GM19099 (cell line): ENCODE data around the gene TMED6.

ENCODE experiments used
- POLR2A ChIP-seq: IDR thresholded peaks from 3 replicates; pipeline ENCODE4 v1.6.1; 2011; ENCODE audit warnings: low read depth; ENCODE audit not compliant: insufficient read length; ENCODE audit errors: extremely low read depth

TMED6 gene

GRCh38 chr16:69330286-69331109 lies 21.1 kb downstream of the TMED6 start, which contains the start of gene PDF:
Gene PDF (minus strand): TSS chr16:69330588. CDS start chr16:69330570, 18 bp downstream.
- peak; percentile 85 for TF ChIP-seq POLR2A

DNA sequence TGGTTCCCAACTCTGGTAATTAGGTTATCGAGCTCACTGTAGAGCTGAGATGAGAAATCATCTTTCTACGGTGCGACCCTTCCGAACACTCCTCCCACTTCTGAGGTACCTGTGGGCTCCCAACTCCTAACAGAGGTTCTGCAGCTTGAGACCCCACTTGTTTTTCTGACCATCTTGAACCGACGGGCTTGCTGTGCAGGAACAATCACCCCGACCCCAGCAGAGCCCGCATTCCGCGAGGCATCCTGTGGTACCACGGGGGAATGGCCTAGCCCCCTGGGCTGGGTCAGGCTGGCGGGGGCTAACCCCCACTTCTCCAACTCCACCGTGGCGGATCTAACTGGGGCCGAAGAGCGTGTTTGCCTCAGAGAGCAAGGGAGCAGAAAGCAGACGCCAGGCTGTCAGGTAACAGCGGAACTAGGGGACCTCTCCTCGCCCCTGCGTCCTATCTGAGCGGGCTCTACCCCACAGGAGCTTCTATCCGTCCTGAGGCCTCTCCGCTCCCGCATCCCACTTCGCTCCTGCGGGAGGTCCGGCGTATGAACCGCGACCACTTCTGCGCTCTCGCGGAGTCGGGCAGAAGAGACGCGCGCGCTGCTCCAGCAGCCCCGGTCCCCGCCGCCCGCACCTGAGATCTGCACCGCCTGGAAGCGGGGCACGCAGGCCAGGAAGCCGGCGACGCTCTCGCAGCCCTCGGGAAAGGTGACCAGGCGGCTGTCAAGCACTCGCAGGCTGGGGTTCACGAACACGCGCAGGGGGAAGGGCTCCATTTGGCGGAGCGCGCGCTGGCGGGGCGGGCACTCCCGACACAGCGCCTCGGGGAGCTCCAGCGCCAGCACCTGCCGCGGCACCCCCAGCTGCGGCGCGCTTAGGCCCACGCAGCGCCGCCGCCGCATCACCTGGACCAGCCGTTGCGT lies 22.0 kb downstream of the TMED6 start:
- no peak for TF ChIP-seq POLR2A

- TF ChIP-seq POLR2A, result no peak
Observed at GRCh38 chr16:69328854-69329316, 22.7 kb downstream of the TMED6 start.

DNA sequence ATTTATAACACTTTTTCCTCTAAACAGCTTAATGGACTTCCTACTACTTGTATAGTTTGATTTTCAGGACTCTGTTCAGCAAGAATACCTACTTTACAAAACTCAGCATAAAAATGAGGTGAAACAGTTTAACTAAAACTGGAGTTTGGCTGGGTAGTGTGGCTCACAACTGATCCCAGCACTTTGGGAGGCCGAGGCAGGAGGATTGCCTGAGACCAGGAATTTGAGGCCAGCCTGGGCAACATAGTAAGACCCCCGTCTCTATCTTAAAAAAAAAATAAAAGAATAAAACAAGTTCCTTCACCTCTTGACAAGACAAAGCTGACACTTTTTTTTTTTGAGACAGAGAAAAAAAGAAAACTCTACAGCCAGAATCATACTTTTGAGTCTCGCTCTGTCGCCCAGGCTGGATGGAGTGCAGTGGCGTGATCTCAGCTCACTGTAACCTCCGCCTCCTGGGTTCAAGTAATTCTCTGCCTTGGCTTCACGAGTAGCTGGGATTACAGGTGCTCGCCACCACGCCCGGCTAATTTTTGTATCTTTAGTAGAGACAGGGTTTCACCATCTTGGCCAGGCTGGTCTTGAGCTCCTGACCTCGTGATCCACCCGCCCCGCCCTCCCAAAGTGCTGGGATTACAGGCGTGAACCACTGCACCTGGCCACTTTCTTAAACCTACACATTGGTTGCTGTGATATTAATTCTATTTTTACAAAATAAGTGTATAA lies 23.8 kb downstream of the TMED6 start:
- TF ChIP-seq POLR2A, result no peak

DNA sequence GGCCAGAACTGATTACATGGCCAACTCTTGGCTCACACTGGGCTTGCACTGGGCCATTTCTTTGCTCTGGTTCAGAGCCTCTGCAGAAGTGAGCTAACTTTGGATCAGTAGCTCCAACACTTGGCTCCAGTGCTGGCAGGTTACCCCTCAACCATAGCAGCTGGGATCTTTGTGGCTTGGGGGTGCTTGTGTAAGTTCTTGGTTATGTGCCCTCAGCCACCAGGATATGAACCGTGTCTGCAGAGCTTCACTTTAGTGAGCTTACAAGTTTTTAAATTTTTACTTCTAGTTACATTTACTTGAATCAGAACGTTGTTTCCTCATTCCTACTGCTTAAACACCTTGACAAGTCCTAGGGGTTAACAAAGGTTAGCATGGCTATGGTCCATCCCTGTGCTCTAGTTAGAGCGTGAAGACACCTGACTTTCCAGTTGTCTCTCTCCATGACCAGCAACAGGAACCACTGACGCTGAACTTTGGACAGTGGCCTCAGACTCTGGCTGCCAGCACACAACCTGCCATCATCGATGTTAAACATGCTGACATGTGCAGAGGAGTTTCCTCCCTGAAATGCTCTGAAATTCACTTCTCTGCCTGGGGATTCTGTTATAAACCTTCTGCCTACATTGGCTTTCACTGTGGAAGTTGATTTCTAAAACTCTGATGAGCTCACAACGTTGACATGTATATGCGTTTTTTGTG lies 25.3 kb downstream of the TMED6 start:
- TF ChIP-seq POLR2A, result peak; percentile 25

GRCh38 chr16:69325784-69326171 lies 25.8 kb downstream of the TMED6 start:
- no peak for TF ChIP-seq POLR2A

- TF ChIP-seq POLR2A, result no peak
Observed at GRCh38 chr16:69324585-69325253, 26.9 kb downstream of the TMED6 start.

DNA sequence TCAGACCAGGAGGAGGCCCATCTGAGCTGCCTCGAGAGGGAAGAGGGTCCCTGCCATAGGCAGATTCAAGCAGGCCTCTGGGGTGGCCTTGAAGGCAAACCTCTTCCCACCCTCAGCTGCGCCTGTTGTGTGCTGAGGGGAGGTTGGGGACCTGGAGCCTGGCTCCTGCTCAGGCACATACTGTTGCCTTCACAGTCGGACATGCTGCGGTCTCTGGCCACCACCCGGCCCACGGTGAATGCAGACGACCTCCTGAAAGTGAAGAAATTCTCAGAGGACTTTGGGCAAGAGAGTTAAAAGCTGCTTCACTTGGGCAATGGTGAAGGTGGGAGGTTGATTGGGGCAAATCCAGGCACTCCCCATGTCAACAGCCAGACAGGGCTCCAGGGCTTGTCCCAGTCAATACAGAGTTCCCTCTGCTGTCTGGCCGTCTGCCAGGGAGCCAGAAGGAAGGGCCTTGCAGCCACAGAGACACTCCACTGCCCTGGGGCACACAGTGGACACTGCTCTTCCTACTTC lies 27.5 kb downstream of the TMED6 start:
- TF ChIP-seq POLR2A, result no peak

GRCh38 chr16:69323415-69323814 lies 28.2 kb downstream of the TMED6 start:
- no peak for TF ChIP-seq POLR2A

DNA sequence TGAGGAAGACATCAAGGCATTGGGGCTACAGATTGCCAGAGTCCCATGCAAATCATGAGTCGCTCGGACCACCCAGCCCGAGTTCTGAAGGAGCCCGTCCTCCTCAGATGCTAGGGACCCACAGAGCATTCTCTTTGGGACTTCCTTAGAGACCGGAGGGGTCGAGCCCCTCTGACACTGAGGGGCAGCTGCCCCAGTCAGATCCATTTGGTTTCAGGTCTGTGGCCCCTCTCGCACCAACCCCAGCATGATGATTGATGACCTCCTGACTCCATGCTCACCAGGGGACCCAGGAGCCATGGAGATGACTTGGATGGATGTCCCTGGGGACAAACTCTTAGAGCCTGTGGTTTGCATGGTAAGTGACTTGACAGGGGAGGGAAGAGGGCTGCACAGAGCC lies 29.2 kb downstream of the TMED6 start:
- TF ChIP-seq POLR2A, result no peak

DNA sequence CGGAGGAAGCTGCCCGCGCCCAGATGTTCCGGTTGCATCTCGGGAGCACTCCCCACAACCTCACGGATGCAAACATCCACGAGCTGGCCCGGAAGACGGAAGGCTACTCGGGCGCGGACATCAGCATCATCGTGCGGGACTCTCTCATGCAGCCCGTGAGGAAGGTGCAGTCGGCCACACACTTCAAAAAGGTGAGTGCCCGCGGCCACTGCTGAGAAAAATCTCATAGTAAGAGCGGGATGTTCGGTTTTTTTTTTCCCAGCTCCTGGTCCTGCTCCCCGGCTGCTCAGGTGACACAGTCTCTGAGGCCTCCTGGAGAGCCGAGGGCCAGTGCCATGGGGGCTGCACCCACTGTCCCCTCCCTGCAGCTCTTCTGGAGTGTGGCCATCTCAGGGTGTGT lies 30.5 kb downstream of the TMED6 start:
- no peak for TF ChIP-seq POLR2A

GRCh38 chr16:69320740-69321073 lies 30.9 kb downstream of the TMED6 start:
- TF ChIP-seq POLR2A, result no peak

- no peak for TF ChIP-seq POLR2A
Observed at GRCh38 chr16:69319826-69320739, 31.5 kb downstream of the TMED6 start.
